Measurements from ENCODE around the gene TOR4A.

DNA sequence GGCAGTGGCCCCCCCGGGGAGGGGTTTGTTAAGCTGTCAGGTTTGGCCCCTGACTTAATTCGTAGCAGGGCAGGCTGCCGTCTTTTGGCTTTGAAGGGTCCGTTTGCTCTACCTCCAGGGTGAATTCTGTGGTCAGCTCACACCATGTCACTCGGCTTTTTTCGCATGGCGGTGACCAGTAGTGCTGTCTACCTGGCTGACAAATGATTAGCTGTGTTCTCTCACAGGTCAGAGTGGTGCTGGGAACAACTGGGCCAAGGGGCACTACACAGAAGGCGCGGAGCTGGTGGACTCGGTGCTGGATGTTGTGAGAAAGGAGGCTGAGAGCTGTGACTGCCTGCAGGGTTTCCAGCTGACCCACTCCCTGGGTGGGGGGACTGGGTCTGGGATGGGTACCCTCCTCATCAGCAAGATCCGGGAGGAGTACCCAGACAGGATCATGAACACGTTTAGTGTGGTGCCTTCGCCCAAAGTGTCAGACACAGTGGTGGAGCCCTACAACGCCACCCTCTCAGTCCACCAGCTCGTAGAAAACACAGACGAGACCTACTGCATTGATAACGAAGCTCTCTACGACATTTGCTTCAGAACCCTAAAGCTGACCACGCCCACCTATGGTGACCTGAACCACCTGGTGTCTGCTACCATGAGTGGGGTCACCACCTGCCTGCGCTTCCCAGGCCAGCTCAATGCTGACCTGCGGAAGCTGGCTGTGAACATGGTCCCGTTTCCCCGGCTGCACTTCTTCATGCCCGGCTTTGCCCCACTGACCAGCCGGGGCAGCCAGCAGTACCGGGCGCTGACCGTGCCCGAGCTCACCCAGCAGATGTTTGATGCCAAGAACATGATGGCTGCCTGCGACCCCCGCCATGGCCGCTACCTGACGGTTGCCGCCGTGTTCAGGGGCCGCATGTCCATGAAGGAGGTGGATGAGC, 35.0 kb upstream of the TOR4A start:
- TF ChIP-seq CTCF (conservative IDR thresholded peaks at IDR 0.05; ENCODE audit: low read depth in 2 of 2) (no peak), EZH2phosphoT487 (IDR thresholded peaks at IDR 0.05; ENCODE audit: unreplicated experiment) (no peak), ZNF114 (CRISPR knock-in tag; IDR thresholded peaks at IDR 0.05) (no peak), POLR2AphosphoS5 (IDR thresholded peaks at IDR 0.05; ENCODE audit: low read depth) (no peak), EZH2 (IDR thresholded peaks at IDR 0.05; ENCODE audit: low read depth, unreplicated experiment) (no peak), REST (IDR thresholded peaks at IDR 0.05; ENCODE audit: unreplicated experiment) (no peak), ZNF331 (CRISPR knock-in tag; IDR thresholded peaks at IDR 0.05; ENCODE audit: low read depth) (no peak), CREB1 (CRISPR knock-in tag; IDR thresholded peaks at IDR 0.05; ENCODE audit: low read depth) (no peak), ZNF462 (CRISPR knock-in tag; IDR thresholded peaks at IDR 0.05) (no peak), JUNB (IDR thresholded peaks at IDR 0.05; ENCODE audit: unreplicated experiment) (no peak)
- TF ChIP-seq, protein P1, sequence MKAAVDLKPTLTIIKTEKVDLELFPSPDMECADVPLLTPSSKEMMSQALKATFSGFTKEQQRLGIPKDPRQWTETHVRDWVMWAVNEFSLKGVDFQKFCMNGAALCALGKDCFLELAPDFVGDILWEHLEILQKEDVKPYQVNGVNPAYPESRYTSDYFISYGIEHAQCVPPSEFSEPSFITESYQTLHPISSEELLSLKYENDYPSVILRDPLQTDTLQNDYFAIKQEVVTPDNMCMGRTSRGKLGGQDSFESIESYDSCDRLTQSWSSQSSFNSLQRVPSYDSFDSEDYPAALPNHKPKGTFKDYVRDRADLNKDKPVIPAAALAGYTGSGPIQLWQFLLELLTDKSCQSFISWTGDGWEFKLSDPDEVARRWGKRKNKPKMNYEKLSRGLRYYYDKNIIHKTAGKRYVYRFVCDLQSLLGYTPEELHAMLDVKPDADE (IDR thresholded peaks at IDR 0.05) = no peak

Data from GM23338 (cell line).